SW 1271 (cell line): Measurements from ENCODE around the gene CAMTA1.

Experiments used
- DNase-seq, 2 experiments: peaks; one replicate each; lab custom pipeline; 2025; lab: John Stamatoyannopoulos, UW

CAMTA1 gene

GRCh38 chr1:7040969-7041695, 255.9 kb downstream of the CAMTA1 start:
- DNase-seq: no peak

GRCh38 chr1:7042322-7043190, 257.3 kb downstream of the CAMTA1 start:
- peak in 1 of 2 experiments; percentile 13 for DNase-seq

- DNase-seq: no peak
Observed at GRCh38 chr1:7043191-7043549, 257.9 kb downstream of the CAMTA1 start.

- no peak for DNase-seq
Observed at GRCh38 chr1:7043719-7044535, 258.7 kb downstream of the CAMTA1 start.

- DNase-seq: no peak
Observed at GRCh38 chr1:7045897-7046296, 260.6 kb downstream of the CAMTA1 start.

- DNase-seq: no peak
Observed at GRCh38 chr1:7046314-7046713, 261.1 kb downstream of the CAMTA1 start.

- no peak for DNase-seq
Observed at GRCh38 chr1:7046891-7047290, 261.6 kb downstream of the CAMTA1 start.

GRCh38 chr1:7047866-7048265, 262.6 kb downstream of the CAMTA1 start:
- DNase-seq: no peak

GRCh38 chr1:7048395-7048794, 263.1 kb downstream of the CAMTA1 start:
- no peak for DNase-seq

GRCh38 chr1:7049913-7050625, 264.8 kb downstream of the CAMTA1 start:
- DNase-seq: no peak

GRCh38 chr1:7050751-7051665, 265.8 kb downstream of the CAMTA1 start:
- DNase-seq: no peak

GRCh38 chr1:7052701-7053100, 267.4 kb downstream of the CAMTA1 start:
- no peak for DNase-seq

- no peak for DNase-seq
Observed at GRCh38 chr1:7060745-7061144, 275.5 kb downstream of the CAMTA1 start.

GRCh38 chr1:7062346-7063061, 277.2 kb downstream of the CAMTA1 start:
- DNase-seq: no peak

GRCh38 chr1:7063981-7064380, 278.7 kb downstream of the CAMTA1 start:
- DNase-seq: no peak

GRCh38 chr1:7068552-7068951, 283.3 kb downstream of the CAMTA1 start:
- DNase-seq: no peak

- no peak for DNase-seq
Observed at GRCh38 chr1:7069931-7070330, 284.7 kb downstream of the CAMTA1 start.

- peak; percentile 11 to 29 for DNase-seq
Observed at GRCh38 chr1:7070389-7071029, 285.3 kb downstream of the CAMTA1 start.

- no peak for DNase-seq
Observed at GRCh38 chr1:7076117-7076516, 290.9 kb downstream of the CAMTA1 start.

GRCh38 chr1:7076572-7076971, 291.3 kb downstream of the CAMTA1 start:
- DNase-seq: no peak
